Measurements from ENCODE around the gene LZTS2.
A peak's percentile ranks its signal among the peaks of the same experiment; 100 is the strongest.

Gene LZTS2

GRCh38 chr10:101014230-101014884, 14.7 kb downstream of the LZTS2 start:
- no peak for DNase-seq (ENCODE audit: low read depth)

DNA sequence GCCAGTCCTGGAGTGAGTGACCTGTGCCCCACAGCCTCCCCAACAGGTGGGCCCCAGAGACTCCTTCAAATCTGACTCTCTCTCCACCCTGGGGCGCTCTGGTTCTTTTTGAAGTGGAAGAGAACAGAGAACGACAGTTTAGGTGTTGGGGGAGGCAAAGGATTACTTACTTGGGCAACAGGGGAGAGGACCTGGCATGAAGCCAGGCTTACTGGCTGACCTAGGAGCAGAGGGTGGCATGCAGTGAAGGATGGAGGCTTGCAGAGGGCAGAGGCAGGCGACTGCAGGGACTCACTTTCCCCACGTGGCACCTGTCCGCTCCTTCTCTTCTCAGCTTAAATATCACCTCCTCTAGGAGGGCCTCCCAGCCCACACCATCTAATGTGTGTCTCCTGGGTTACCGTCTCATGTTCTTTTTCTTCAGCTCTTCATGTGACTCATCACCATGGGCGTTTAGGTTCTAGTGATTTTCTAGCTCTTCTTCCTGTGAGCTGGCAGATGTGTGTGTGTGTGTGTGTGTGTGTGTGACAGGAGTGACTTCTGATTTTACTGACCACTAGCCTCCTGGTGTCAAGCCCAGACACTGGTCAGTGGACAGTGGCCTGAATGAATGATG, 15.5 kb downstream of the LZTS2 start:
- no peak for DNase-seq (ENCODE audit: low read depth)

GRCh38 chr10:101015582-101015973, 16.0 kb downstream of the LZTS2 start:
- no peak for DNase-seq (ENCODE audit: low read depth)

GRCh38 chr10:101016814-101017213, 17.2 kb downstream of the LZTS2 start:
- no peak for DNase-seq (ENCODE audit: low read depth)

DNA sequence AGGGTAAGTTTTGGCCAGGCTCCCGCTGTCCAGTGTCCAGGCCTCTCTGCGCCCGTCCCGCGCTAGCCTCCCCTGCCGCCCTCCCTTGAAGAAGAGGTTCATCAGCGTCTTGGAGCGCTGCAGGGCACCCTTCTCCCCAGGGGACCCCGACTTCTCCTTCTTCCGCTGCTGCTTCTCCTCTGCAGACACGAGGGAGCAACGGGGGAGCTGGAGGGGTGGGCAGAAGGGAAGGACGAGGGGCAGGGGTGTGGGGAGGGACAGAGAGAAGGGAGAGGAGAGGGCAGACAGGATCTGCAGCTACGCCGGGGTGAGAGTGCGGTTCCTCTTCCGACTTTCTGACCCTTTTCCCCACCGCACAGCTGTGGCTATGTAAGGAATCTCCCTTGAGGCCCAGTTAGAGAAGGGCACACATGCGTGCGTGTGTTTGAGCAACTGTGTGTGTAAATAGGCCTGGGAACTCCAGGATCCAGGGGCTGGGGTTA, 18.6 kb downstream of the LZTS2 start:
- DNase-seq (ENCODE audit: low read depth) = no peak

- DNase-seq (ENCODE audit: low read depth) = peak; percentile 62
Measured at GRCh38 chr10:101018600-101019439, 19.2 kb downstream of the LZTS2 start.

GRCh38 chr10:101019440-101019703, 19.8 kb downstream of the LZTS2 start:
- DNase-seq (ENCODE audit: low read depth) = no peak

DNA sequence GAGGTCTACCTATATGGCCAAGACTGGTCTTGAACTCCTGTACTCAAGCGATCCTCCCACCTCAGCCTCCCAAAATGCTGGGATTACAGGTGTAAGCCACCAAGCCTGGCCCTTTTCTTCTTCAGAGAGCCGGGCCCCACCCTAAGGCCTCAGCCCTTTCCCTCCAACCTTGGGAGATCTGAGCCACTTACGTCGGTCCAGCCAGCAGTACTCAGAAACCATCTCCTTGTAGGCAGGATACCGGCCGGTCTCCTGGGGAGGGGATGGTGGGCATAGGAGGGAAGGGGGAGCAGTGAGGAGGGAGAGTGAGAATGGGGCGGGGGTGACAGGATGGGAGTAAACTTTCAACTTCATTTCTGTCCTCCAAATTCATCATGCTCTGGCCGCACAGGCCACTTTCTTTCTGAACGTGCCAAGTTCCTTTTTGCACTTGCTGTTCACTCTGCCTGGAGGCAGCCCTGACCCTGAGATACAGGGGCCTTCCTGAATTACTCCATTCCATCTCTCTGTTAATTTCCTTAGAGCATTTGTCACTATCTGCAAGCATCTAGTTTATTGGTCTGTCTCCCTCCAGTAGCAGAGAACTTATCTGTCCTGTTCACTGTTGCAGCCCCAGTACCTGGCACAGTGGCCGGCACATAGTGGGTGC, 20.9 kb downstream of the LZTS2 start:
- no peak for DNase-seq (ENCODE audit: low read depth)

DNA sequence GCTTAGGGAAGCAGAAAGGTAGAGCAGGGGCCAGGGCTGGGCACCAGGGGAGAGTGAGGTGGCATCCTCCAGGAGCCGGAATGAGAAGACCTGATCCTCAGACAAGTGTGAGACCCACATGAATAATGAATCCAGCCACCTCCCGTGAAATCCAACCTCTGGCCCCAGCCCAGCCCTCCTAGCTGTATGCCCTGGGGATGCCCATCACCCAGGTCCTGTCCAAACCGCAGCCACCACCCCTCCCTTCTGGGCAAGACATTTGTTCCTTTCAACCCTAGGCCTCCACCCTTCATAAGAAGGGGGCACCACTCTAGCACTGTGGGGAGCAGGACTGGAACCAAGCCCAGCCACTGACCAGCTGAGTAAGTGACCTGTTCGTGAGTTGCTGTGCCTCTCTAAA, 21.6 kb downstream of the LZTS2 start:
- no peak for DNase-seq (ENCODE audit: low read depth)

DNA sequence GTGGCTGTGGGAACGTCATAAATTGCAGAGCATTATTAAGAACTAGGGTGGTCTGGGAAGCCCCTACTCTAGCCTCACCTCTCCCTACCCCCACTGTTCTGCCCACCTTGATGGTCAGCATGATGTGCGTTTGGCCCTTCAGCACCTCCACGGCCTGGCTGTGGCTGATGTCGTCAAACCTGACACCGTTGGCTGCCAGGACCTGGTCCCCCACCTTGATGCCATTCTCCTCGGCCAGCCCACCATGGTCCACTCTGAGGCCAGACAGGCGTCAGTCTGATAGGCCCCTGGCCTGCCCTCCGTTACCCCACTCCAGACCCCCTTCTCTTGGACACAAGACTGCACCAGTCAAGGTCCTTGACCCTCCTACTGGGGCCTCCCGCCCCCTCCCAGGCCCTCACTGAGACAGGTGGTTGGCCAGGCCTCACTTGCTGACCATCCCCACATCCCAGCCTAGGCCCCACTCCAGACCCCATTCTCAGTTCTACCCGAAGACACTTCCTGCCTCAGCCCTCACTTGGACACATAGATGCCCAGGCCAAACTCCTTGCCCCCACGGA, 22.2 kb downstream of the LZTS2 start:
- DNase-seq (ENCODE audit: low read depth) = no peak

DNA sequence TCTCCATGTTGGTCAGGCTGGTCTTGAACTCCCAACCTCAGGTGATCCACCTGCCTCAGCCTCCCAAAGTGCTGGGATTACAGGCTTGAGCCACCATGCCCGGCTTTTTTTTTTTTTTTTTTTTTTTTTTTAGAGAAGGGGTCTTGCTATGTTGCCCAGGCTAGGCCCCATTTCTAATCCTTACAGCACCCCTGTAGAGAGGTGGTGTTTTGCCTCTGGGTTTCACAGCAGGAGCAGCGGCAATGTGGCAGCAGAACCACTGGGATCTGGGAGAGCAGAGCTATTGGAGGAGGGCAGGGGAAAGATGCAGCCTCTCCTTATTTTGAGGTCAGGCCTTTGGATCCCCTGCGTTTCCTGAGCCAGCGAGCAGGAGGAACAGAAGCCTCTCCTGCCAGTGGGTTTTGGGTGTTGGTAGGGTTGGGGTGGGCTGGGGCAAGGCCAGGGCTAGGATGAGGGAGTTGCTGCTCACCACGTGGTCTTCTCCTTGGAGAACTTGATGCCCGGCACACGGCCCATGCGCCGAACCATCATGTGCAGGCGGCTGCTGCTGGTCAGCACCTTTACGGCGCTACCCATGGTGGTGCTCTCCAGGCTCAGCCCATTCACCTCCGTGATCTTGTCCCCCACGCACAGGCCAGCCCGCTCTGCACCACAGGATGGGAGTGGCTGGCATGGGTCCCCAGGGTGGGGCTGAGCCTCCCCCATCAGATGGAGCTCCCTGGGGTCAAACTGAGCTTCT, 23.5 kb downstream of the LZTS2 start:
- no peak for DNase-seq (ENCODE audit: low read depth)

- DNase-seq (ENCODE audit: low read depth) = no peak
Measured at GRCh38 chr10:101027106-101027720, 27.6 kb downstream of the LZTS2 start.

- DNase-seq (ENCODE audit: low read depth) = no peak
Measured at GRCh38 chr10:101028446-101029337, 29.1 kb downstream of the LZTS2 start.

DNA sequence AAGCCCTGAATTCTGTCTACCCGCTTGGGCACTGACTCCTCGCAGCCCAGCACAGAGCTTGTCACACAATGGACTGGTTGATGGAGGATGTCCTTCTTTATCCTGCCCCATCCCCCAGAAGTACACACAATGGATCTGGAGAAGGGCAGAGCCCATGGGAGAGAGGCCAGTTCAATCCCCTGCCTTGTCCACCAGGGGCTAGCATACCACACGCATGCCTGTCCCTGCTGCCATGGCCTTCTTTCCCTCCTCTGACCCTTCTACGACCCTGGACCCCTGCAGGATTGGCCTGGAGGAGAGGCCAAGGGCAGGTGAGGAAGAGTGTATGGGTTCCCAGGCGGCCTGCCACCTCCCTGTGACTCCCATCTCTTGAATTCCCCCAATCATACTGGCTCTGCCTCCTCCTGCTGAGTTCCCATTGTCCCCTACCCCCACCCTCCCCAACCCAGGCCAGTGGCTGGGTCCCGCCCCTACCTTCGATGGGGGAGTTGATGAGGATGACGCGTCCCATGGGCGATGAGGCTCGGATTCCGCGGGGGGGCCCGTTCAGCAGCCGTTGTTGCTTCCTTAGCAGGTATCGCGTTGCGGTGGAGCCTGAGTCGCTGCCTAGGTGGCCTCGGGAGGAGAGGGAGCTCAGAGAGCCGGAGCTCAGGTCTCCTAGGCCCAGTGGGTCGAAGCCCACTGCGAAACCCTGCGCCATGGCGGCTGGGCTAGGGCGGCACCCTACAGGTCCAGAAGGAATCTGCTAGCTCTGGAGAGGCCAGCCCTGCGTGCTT, 30.1 kb downstream of the LZTS2 start:
- no peak for DNase-seq (ENCODE audit: low read depth)

- no peak for DNase-seq (ENCODE audit: low read depth)
Measured at GRCh38 chr10:101030496-101031127, 31.0 kb downstream of the LZTS2 start.

GRCh38 chr10:101031128-101031795, 31.7 kb downstream of the LZTS2 start, which contains the start of the genes PDZD7 and SFXN3:
Gene PDZD7 (minus strand): TSS chr10:101031129. CDS start chr10:101030219, 910 bp downstream.
Gene SFXN3 (plus strand): TSS chr10:101031234. CDS start chr10:101034695, 3,461 bp downstream.
- DNase-seq (ENCODE audit: low read depth) = peak; percentile 81

DNA sequence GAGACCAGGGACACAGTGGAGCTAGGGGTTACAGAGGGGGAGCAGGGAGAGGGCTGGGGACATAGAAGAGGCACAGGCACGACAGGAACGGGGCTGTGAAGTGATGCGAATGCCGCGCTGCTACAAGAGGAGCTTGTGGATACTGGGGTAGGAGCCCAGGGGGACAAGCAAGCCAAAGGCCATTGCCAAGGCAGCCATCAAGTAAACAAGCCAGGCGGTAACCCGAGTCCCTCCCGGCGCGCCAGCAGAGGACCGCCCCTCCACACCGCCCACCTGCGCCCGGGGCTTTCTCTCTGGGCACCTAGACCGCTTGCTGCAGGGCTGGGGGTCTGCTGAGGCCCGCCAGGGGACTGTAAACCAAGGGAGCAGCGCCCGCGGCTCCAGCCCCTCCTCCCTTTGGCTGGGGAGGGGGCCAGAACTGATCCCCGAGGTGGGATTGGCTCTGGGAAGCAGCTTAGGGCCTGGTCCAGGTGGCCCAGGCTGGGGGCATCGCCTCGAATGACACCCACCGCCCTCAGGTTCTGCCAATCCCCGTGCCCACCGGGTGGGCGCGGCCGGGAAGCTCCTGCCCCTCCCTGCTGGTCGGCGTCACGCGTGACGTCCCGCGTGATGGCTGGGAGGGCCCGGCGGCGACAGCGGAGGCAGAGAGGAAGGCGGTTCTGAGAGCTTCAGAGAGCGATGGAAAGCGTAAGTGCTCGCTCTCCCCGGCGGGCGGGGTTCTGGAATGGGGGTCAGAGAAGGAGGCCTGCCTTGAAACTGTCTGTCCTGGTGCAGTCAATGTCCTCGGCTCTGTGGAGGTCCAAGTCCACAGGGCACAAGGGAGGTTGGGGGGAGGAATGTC, 32.4 kb downstream of the LZTS2 start:
- DNase-seq (ENCODE audit: low read depth) = no peak

Data from CMK (cell line).